Keratinocyte (primary cell): ENCODE measurements around the gene PDE1A. TPM values are rescaled to one million over a fixed set of nuclear protein-coding genes. Genes with fewer than 3 reads are reported as not detected.

Source experiments
- DNase-seq: peaks from one replicate; pipeline ENCODE4 v3.0.0-alpha.2; 2011; ENCODE audit warnings: low read depth, missing footprints, low spot score
- FAIRE-seq: peaks from 2 replicates; lab custom pipeline; 2011; peaks lifted over from hg19 to GRCh38; lab: Jason Lieb, UNC
- H2AFZ ChIP-seq: 2 replicates; pipeline ENCODE4 v1.6.0; 2012; ENCODE audit warnings: low read length, control low read depth, inconsistent platforms; ENCODE audit not compliant: control insufficient read depth
- H3K27ac ChIP-seq: 2 replicates; pipeline ENCODE4 v1.5.1; 2011; ENCODE audit warnings: low read length; ENCODE audit not compliant: control insufficient read depth, insufficient read depth
- H3K27me3 ChIP-seq: 3 replicates; pipeline ENCODE4 v1.6.0; 2011; ENCODE audit warnings: low read length; ENCODE audit not compliant: control insufficient read depth, insufficient read depth; ENCODE audit errors: extremely low read depth
- H3K36me3 ChIP-seq, 2 experiments: 2 replicates in 1 of 2; 3 replicates in 1 of 2; pipeline ENCODE4 v1.5.1; 2011; ENCODE audit warnings: low read length in 2 of 2, mild to moderate bottlenecking in 1 of 2; ENCODE audit not compliant: control insufficient read depth in 2 of 2, insufficient read depth in 2 of 2; ENCODE audit errors: extremely low read depth in 1 of 2
- H3K4me1 ChIP-seq: 3 replicates; pipeline ENCODE4 v1.5.1; 2011; ENCODE audit warnings: low read length; ENCODE audit not compliant: control insufficient read depth, insufficient read depth; ENCODE audit errors: extremely low read depth
- H3K4me2 ChIP-seq: 3 replicates; pipeline ENCODE4 v1.6.0; 2011; ENCODE audit warnings: low read depth, low read length; ENCODE audit not compliant: control insufficient read depth, insufficient read depth; ENCODE audit errors: extremely low read depth
- H3K4me3 ChIP-seq, 3 experiments: fragments of 200-600 bp in 1 of 3; sonication (generic) in 1 of 3; 2 replicates in 2 of 3; 3 replicates in 1 of 3; pipeline ENCODE4 v1.5.1; 2011 to 2016; ENCODE audit warnings: low read length in 3 of 3, mild to moderate bottlenecking in 3 of 3, control low read depth in 2 of 3, inconsistent platforms in 1 of 3, low read depth in 1 of 3, mixed read lengths in 1 of 3, mixed run types in 1 of 3, moderate library complexity in 1 of 3; ENCODE audit not compliant: control insufficient read depth in 2 of 3, insufficient read depth in 2 of 3; ENCODE audit errors: extremely low read depth in 1 of 3
- H3K79me2 ChIP-seq: 2 replicates; pipeline ENCODE4 v1.6.0; 2012; ENCODE audit warnings: low read length; ENCODE audit not compliant: control insufficient read depth, insufficient read depth
- H3K9ac ChIP-seq: 3 replicates; pipeline ENCODE4 v1.6.0; 2011; ENCODE audit warnings: low read length; ENCODE audit not compliant: control insufficient read depth, insufficient read depth; ENCODE audit errors: extremely low read depth
- H3K9me1 ChIP-seq: 3 replicates; pipeline ENCODE4 v1.6.0; 2011; ENCODE audit warnings: low read length; ENCODE audit not compliant: control insufficient read depth, insufficient read depth; ENCODE audit errors: extremely low read depth
- H3K9me3 ChIP-seq: 2 replicates; pipeline ENCODE4 v1.5.1; 2012; ENCODE audit warnings: low read depth, low read length; ENCODE audit not compliant: control insufficient read depth
- H4K20me1 ChIP-seq: 3 replicates; pipeline ENCODE4 v1.6.0; 2011; ENCODE audit warnings: low read length; ENCODE audit not compliant: control insufficient read depth, insufficient read depth; ENCODE audit errors: extremely low read depth
- CTCF ChIP-seq, 3 experiments: IDR thresholded peaks in 1 of 3; conservative IDR thresholded peaks in 1 of 3; optimal IDR thresholded peaks in 1 of 3; 2 replicates in 2 of 3; 3 replicates in 1 of 3; pipeline versions ENCODE3 to v1.5.1; 2011; ENCODE audit warnings: low read length in 3 of 3, mild to moderate bottlenecking in 3 of 3, moderate library complexity in 2 of 3, control low read depth in 1 of 3, inconsistent platforms in 1 of 3; ENCODE audit not compliant: insufficient read depth in 2 of 3; ENCODE audit errors: extremely low read depth in 1 of 3
- EZH2 ChIP-seq: IDR thresholded peaks from one replicate; pipeline ENCODE4 v1.6.1; 2012; ENCODE audit warnings: inconsistent platforms, mild to moderate bottlenecking, low read length, moderate library complexity
- dilution Hi-C: fragments of 300-500 bp; cut with MboI; formaldehyde crosslinking; loops from one replicate; pipeline ENCODE4 v1.7.0; 2020; ENCODE audit warnings: low sequenced_read_pairs; ENCODE audit not compliant: extremely low pct_ligation_motif_present
- polyA plus RNA-seq, 5 experiments: library from polyadenylated mRNA; depleted of rRNA in 3 of 5; stranded (reverse) in 3 of 5; stranded (forward) in 1 of 5; unstranded in 1 of 5; fragments of >200 nt; gene quantifications; 1 replicate in 1 of 5; 2 replicates in 3 of 5; 3 replicates in 1 of 5; pipeline versions ENCODE4 v1.2.1 to v1.2.3, GENCODE V29; 2011 to 2012; ENCODE audit warnings: missing spikeins in 2 of 5, low read depth in 1 of 5, low replicate concordance in 1 of 5

PDE1A gene
- polyA plus RNA-seq, 1 donor (not counting 4 experiments of a cell fraction or from before 2014, with no cell fraction given), result 0.10 TPM

- dilution Hi-C loops, result no loop called here
These were observed 19.3 kb upstream of the PDE1A start for GRCh38 chr2:182446087-182446486.

GRCh38 chr2:182445391-182445965, 18.6 kb upstream of the PDE1A start:
- Histone ChIP-seq H3K4me2 (no peak overlapping the region), H3K4me3 (no peak overlapping the region), H3K9me3 (no peaks in the 10 kb centered on the region), H3K27ac (no peak overlapping the region), H3K9me1 (no peaks in the 10 kb centered on the region), H2AFZ (no peak overlapping the region), H3K27me3 (no peaks in the 10 kb centered on the region), H3K79me2 (no peaks in the 10 kb centered on the region), H4K20me1 (no peaks in the 10 kb centered on the region), H3K36me3 (no peaks in the 10 kb centered on the region), H3K9ac (no peak overlapping the region), H3K4me1 (no peaks in the 10 kb centered on the region)
- dilution Hi-C loops, result no loop called here
- no peak for TF ChIP-seq CTCF (optimal IDR thresholded peaks at IDR 0.05 in 1 of 3, IDR thresholded peaks at IDR 0.05 in 1 of 3, conservative IDR thresholded peaks at IDR 0.05 in 1 of 3; ENCODE audit: extremely low read depth in 1 of 3, insufficient read depth in 2 of 3, low read length in 3 of 3)
- no peak for TF ChIP-seq EZH2
- FAIRE-seq, result no peak
- DNase-seq, result no peak

More at GRCh38 chr2:182446087-182446486, 19.3 kb upstream of the PDE1A start:
- no peaks in the 10 kb centered on the region for H4K20me1 ChIP-seq
- no peak for TF ChIP-seq CTCF (optimal IDR thresholded peaks at IDR 0.05 in 1 of 3, IDR thresholded peaks at IDR 0.05 in 1 of 3, conservative IDR thresholded peaks at IDR 0.05 in 1 of 3; ENCODE audit: extremely low read depth in 1 of 3, insufficient read depth in 2 of 3, low read length in 3 of 3)
- no peak for TF ChIP-seq EZH2
- H3K27ac ChIP-seq, result no peak overlapping the region
- H3K9ac ChIP-seq, result no peak overlapping the region
- H3K79me2 ChIP-seq, result no peaks in the 10 kb centered on the region
- no peak overlapping the region for H2AFZ ChIP-seq
- no peaks in the 10 kb centered on the region for H3K4me1 ChIP-seq
- FAIRE-seq, result no peak
- H3K36me3 ChIP-seq, result no peaks in the 10 kb centered on the region
- no peak overlapping the region for H3K4me2 ChIP-seq
- no peak for DNase-seq
- no peaks in the 10 kb centered on the region for H3K9me1 ChIP-seq
- no peaks in the 10 kb centered on the region for H3K27me3 ChIP-seq
- no peaks in the 10 kb centered on the region for H3K9me3 ChIP-seq
- no peak overlapping the region for H3K4me3 ChIP-seq
